Uterus (tissue), 2 donors: Measurements from ENCODE around the gene LENG8.

ENCODE experiments used
- CTCF ChIP-seq, 4 experiments: fragments of 200-600 bp in 2 of 4; fragments of 450-650 bp in 2 of 4; sonication (generic) in 2 of 4; IDR thresholded peaks; one replicate each; pipeline ENCODE4 v1.5.1; 2016 to 2019; ENCODE audit warnings: antibody characterized with exemption in 4 of 4, mild to moderate bottlenecking in 2 of 4, moderate library complexity in 1 of 4
- POLR2A ChIP-seq, 2 donors: fragments of 450-650 bp; IDR thresholded peaks; one replicate each; pipeline ENCODE4 v1.6.1; 2016; ENCODE audit warnings: antibody characterized with exemption in 2 of 2, mild to moderate bottlenecking in 1 of 2, moderate library complexity in 1 of 2

- TF ChIP-seq CTCF (IDR thresholded peaks at IDR 0.05) (no peak), POLR2A (IDR thresholded peaks at IDR 0.05) (no peak)
These were observed 12.2 kb downstream of the LENG8 start for GRCh38 chr19:54461210-54461609.
